Measurements from ENCODE around the gene CASR.

Gene CASR

GRCh38 chr3:122307094-122307687, 123.7 kb downstream of the CASR start:
- no peak for DNase-seq (ENCODE audit: low spot score)

DNA sequence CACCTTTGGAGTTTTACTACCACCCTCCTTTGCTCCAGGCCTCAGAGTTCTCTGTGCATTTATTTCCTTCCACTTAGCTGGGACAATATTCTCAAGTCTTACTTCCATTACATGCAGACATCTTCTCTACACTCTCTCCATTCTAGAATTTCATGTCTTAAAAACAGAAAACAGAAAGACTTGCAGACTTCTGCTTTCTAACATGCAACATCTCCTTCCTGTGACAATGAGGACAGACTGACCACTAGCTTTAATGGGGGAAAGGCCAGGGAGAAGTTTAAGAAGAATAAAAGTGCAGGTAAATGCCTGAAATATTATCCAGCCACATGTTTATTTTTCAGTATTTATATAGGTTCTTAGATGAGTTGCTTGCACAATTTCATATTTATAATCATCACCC, 124.5 kb downstream of the CASR start:
- DNase-seq (ENCODE audit: low spot score): no peak

DNA sequence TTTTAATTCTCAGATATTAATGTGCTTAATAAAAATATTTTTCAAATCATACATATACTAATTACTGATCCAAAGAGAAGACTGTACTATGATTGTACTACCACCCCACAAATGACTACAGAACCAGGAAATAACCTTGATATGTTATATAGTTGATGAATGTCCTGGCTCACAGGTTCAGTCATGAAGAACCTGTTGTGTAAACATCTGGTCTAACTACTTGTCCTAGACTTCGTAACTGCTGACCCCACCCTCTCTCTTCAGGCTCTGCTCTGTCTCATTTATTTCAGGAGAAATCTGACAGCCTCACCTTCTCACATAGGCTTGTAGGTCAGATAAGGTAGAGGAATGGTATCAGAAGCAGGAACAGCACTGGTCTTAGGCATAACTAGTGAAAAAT, 126.9 kb downstream of the CASR start:
- DNase-seq (ENCODE audit: low spot score): no peak

DNA sequence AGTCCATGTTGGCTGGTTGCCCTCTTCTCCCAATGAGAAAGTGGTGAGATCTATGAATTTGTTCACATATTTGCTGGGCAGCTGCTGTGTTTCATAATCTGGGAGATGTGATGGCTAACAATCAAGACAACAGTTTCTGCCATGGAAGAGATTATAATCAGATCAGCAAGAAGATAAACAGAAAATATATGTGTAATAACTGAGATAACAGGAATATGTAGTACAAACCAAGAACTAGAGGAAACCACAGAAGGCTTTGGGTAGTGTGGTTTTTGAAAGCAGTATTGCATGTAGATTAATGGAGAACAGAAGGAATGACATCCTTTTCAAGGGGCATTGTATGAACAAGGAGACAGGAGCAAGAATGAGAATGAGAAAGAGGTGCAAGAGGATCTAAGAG, 129.4 kb downstream of the CASR start:
- no peak for DNase-seq (ENCODE audit: low spot score)

- no peak for DNase-seq (ENCODE audit: low spot score)
Measured at GRCh38 chr3:122313281-122313680, 129.8 kb downstream of the CASR start.

GRCh38 chr3:122314228-122314876, 130.9 kb downstream of the CASR start:
- no peak for DNase-seq (ENCODE audit: low spot score)

DNA sequence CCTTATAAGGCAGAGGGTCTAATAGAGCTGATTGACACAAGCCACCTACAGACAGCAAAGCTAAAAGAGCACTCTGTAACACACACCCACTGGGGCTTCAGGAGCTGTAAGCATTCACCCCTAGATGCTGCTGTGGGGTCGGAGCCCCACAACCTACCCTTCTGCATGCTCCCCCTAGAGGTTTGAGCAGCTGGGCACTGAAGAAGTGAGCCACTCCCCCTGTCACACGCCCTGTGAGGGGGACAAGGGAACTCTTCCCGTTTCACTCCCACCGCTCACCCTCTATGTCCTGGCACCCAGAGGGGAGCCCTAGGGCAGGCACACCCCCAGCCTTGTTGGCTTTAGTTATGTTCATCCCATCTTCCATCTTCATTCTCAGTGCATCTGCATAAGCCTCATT, 132.2 kb downstream of the CASR start:
- DNase-seq (ENCODE audit: low spot score): no peak

- DNase-seq (ENCODE audit: low spot score): no peak
Measured at GRCh38 chr3:122316368-122316767, 132.9 kb downstream of the CASR start.

- no peak for DNase-seq (ENCODE audit: low spot score)
Measured at GRCh38 chr3:122318620-122319019, 135.2 kb downstream of the CASR start.

GRCh38 chr3:122322095-122323075, 138.9 kb downstream of the CASR start:
- DNase-seq (ENCODE audit: low spot score): no peak

GRCh38 chr3:122324871-122325323, 141.4 kb downstream of the CASR start, which contains the start of gene CSTA:
TSS of gene CSTA (plus strand) at chr3:122325248. CDS start at chr3:122325293, 45 bp downstream.
- no peak for DNase-seq (ENCODE audit: low spot score)

DNA sequence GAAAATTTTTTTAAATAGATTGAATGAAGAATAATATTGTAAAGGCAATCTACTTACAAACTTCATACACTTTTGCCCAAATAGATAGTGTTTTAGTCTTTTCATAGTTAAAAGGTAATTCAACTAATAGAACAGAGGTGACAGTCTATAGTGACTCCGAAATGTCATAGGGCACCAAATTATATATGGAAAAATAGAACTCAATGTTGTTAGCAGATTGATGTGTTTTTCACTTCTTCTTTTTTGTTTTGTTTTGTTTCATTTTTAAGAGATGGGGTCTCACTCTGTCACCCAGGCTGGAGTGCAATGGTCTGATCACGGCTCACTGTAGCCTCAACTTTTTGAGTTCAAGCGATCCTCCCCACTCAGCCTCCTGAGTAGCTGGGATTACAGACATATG, 142.3 kb downstream of the CASR start:
- DNase-seq (ENCODE audit: low spot score): no peak

GRCh38 chr3:122331886-122332285, 148.4 kb downstream of the CASR start:
- DNase-seq (ENCODE audit: low spot score): no peak

GRCh38 chr3:122332551-122332950, 149.1 kb downstream of the CASR start:
- no peak for DNase-seq (ENCODE audit: low spot score)
